Pericardium fibroblast (primary cell): ENCODE data around the gene CD27. TPM values are rescaled to one million over a fixed set of nuclear protein-coding genes. Genes with fewer than 3 reads are reported as not detected.

Source experiments
- total RNA-seq: library from RNA; depleted of rRNA; stranded (reverse); fragments of >200 nt; gene quantifications from 2 replicates; pipeline ENCODE4 v1.2.3, GENCODE V29; 2015

CD27 gene
- total RNA-seq, result not detected in 2 replicates

DNA sequence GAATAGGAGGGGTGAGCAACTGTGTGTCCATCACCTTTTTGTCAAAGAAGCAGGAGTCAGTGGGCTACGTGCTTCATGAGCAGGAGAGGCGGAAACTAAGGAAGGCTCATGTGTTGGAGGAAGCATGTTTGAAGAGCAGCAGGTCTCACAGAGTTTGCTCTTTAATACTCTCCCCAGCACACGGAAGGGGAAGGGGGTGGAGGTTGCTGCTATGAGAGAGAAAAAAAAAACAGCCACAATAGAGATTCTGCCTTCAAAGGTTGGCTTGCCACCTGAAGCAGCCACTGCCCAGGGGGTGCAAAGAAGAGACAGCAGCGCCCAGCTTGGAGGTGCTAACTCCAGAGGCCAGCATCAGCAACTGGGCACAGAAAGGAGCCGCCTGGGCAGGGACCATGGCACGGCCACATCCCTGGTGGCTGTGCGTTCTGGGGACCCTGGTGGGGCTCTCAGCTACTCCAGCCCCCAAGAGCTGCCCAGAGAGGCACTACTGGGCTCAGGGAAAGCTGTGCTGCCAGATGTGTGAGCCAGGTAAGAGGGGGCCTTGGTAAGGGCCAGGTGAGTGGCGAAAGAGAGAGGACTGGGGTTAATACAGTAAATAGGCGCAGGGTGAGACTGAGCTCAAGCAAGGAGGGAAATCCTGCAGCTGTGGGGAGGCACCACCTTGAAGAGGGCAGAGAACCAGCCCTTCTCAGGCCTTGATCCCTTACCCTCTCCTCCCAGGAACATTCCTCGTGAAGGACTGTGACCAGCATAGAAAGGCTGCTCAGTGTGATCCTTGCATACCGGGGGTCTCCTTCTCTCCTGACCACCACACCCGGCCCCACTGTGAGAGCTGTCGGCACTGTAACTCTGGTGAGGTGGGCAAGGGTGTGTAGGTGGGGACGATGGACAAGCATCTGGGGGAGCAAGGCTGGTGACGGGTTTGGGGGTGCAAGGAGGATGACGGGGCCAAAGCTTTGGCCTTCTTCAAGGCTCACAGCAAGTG is at the start of gene CD27:
CD27 (plus strand) TSS at position 252 of the 985 bp plus-strand sequence; CDS start at position 393, 141 bp downstream.

DNA sequence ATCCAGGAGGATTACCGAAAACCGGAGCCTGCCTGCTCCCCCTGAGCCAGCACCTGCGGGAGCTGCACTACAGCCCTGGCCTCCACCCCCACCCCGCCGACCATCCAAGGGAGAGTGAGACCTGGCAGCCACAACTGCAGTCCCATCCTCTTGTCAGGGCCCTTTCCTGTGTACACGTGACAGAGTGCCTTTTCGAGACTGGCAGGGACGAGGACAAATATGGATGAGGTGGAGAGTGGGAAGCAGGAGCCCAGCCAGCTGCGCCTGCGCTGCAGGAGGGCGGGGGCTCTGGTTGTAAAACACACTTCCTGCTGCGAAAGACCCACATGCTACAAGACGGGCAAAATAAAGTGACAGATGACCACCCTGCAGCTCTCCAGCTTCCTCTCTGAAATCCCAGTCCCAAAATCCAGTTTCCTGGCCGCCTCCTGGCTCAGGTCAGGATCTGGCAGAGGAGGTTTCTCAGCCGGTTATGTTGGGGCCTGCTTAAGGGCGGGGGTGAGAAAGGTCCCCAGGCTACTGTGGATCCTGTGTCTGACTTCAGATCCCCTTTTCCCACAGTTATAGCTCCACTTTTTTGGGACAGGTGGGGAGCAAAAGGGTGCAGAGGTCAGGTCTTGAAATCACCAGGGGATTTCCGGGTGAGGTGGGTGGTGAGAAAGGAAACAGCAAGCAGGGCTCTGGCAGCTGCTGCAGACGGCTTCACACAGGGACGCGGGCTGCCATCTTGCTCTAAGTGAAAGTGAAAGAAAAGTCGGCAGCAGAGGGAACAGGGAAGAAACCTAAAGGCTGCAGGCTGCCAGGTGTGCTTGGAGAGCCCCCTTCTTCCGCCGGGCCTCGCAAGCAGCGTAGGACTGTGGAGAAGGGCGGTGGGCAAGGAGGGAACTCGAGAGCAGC is 6.8 kb downstream of the CD27 start, which contains the start of gene TAPBPL:
TAPBPL (plus strand) TSS at position 695 of the 897 bp plus-strand sequence. CDS start 207 bp downstream, outside the sequence.

DNA sequence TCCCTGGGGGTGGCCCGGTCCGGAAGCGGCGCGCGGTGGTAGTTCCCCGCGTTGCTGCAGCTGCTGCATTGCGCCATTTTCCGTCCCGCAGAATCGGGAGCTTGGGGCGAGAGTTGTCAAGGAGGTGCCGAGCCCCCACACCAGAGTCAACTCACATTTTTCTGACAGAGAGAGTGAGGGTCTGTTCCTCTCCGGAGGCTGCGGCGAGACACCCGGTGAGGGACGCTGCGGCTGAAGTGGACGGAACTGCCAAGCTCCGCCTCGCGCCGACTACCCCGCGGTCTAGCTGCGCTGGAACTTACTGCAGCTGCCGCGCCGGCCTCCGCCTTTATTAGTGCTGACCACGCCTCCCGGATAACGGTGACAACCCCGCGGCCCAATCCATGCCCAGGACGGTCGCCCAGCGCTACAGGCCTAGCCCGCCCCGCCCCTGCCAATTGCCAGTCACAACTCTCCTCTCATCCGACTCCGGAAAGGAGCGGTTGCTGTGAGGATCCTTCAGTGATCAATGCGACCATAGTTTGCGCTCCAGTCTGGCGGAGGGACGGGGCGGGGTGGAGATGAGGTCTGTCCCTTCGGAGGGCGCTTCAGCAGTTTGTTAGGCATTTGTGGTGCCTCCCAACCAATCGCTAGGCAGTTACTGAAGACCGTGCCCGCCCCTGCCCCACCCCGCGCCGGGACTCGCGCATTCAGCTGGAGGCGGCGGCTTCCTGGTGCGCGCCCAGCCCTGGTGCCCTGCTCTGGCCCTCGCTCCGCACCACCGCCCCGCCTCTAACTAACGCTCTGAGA is 25.8 kb downstream of the CD27 start, which contains the start of gene VAMP1:
VAMP1 (minus strand) TSS at position 303 of the 789 bp plus-strand sequence; CDS start at position 157, 146 bp downstream.

DNA sequence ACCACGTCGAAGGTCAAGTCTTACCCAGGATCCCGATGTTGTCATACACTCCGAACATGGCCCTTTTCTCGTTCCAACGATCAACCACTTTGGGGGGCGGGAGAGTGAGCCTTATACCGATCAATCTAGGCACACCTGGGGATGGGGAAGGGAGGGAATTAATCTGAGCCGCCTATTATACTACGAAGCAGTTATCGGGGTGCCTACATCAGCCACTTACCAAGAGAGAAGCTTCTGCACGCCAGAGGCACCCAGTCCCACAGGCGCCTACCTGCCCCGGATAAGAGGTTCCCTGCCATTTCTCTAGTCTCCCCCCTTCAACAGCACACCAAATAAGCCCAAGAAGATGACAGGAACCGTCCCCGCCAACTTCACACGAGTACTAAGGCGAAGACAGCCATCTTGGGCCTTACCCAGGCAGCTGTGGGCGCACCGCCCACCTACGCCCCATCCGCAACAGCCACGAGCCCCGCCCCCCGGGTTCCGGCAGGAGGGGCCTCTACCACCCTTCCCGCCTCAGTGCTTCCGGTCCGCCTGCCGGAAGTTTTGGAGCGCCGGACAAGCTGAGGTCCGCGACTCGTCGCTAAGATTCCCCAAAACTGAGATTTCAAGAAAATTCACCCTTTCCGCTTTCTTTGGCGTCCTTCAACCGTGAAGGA is 48.2 kb downstream of the CD27 start, which contains the start of gene MRPL51:
MRPL51 (minus strand) TSS at position 425 of the 659 bp plus-strand sequence; CDS start at position 299, 126 bp downstream.

DNA sequence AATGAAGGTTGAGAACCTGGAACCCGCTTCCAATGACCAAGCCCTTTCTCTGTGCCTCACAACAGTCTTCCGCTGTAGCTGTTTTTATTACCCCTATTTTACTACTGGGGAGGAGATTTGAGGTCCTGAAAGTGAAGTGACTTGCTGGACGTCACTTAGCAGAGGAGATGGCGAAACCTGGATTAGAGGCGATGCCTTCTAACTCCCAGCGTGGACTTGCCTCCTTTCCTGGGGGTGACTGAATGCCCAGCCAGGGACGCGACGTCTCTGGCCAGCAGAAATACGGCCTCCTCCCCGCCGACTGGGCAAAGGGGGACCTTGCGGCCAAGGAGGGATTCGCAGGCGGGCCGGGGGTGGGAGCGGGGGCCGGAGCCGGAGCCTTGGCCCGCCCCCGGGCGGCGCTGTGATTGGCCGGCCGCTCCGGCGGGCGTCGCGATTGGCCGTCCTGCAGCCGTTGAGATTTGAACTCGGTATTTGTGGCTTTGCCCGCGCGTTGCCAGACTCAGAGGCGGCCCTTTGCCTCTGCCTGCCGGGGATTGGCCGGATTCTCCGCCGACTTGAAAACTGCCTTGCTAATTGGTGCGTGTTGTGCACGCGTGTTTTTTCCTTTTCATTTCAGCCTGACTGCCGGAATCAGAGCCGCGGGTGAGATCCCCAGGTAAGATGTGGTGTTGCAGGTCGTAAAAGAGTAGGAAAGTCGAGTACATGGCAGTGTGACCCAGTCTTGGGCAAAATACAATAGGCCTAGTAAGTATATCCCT is 48.9 kb downstream of the CD27 start, which contains the start of gene NCAPD2:
NCAPD2 (plus strand) TSS at position 606 of the 761 bp plus-strand sequence. CDS start 997 bp downstream, outside the sequence.

Other genes starting within 250 kb of the CD27 start
- gene CD9, start 244.6 kb upstream of the CD27 start, total RNA-seq, result 30.1 and 49.0 TPM in 2 replicates
- not detected in 2 replicates for gene PLEKHG6, start 134.3 kb upstream of the CD27 start, total RNA-seq
- 406 and 543 TPM in 2 replicates for gene TNFRSF1A, start 102.9 kb upstream of the CD27 start, total RNA-seq
- 2.6 and 9.4 TPM in 2 replicates for gene SCNN1A, start 69.4 kb upstream of the CD27 start, total RNA-seq
- 261 and 267 TPM in 2 replicates for gene LTBR, start 60.8 kb upstream of the CD27 start, total RNA-seq
- 7.9 and 10.9 TPM in 2 replicates for gene TAPBPL, start 7.1 kb downstream of the CD27 start, total RNA-seq
- gene VAMP1, start 25.7 kb downstream of the CD27 start, total RNA-seq, result 5.2 and 5.3 TPM in 2 replicates
- 59.2 and 137 TPM in 2 replicates for gene MRPL51, start 48.3 kb downstream of the CD27 start, total RNA-seq
- gene NCAPD2, start 49.1 kb downstream of the CD27 start, total RNA-seq, result 15.5 and 31.8 TPM in 2 replicates
- 5,873 and 7,738 TPM in 2 replicates for gene GAPDH, start 89.6 kb downstream of the CD27 start, total RNA-seq
- 24.4 and 24.7 TPM in 2 replicates for gene IFFO1, start 111.1 kb downstream of the CD27 start, total RNA-seq
- 11.5 and 24.2 TPM in 2 replicates for gene NOP2, start 123.3 kb downstream of the CD27 start, total RNA-seq
- gene CHD4, start 162.4 kb downstream of the CD27 start, total RNA-seq, result 180 and 220 TPM in 2 replicates
- gene LPAR5, start 191.0 kb downstream of the CD27 start, total RNA-seq, result 3.6 TPM in 1 of 2 replicates, not detected in the other
- gene ACRBP, start 202.5 kb downstream of the CD27 start, total RNA-seq, result 0.43 TPM in 1 of 2 replicates, not detected in the other
- gene ING4, start 218.2 kb downstream of the CD27 start, total RNA-seq, result 19.6 and 33.0 TPM in 2 replicates
- gene ZNF384, start 244.4 kb downstream of the CD27 start, total RNA-seq, result 23.9 and 24.4 TPM in 2 replicates